PC-9 (cell line): ENCODE results near the gene SEPHS2. TPM values are rescaled to one million over a fixed set of nuclear protein-coding genes. Genes with fewer than 3 reads are reported as not detected.

Source experiments
- BruUV-seq: library from RNA; stranded (reverse); fragments of 400-500 nt; replicated peaks from 2 replicates; lab custom pipeline; 2021; lab: Mats Ljungman, UMichigan
- CTCF ChIA-PET: fragments of 300-600 bp; sonication (Branson Sonifier 250); formaldehyde crosslinking; loops from one replicate; lab custom pipeline; 2022; ENCODE audit warnings: antibody characterized with exemption; lab: Charles Lee
- POLR2A ChIA-PET: fragments of 300-600 bp; sonication (Branson Sonifier 250); formaldehyde crosslinking; loops from one replicate; lab custom pipeline; 2022; ENCODE audit warnings: antibody characterized with exemption; ENCODE audit not compliant: unreplicated experiment; lab: Charles Lee
- DNase-seq, 2 experiments: peaks; one replicate each; pipeline versions ENCODE4 v3.0.0 to v3.0.0-alpha.2; 2015 to 2022; ENCODE audit warnings: mixed read lengths in 1 of 2
- H2AFZ ChIP-seq: fragments of 200-600 bp; sonication (generic); 2 replicates; pipeline ENCODE4 v1.8.1; 2017; ENCODE audit warnings: antibody characterized with exemption
- H3F3A ChIP-seq: fragments of 200-600 bp; sonication (generic); 2 replicates; pipeline ENCODE4 v1.8.1; 2017; ENCODE audit warnings: antibody characterized with exemption, mild to moderate bottlenecking, low read depth; ENCODE audit not compliant: insufficient read depth
- H3K27ac ChIP-seq: fragments of 200-600 bp; sonication (generic); 2 replicates; pipeline ENCODE4 v1.6.1; 2016; ENCODE audit warnings: mixed run types
- H3K27me3 ChIP-seq: fragments of 200-600 bp; sonication (generic); 2 replicates; pipeline ENCODE4 v1.6.1; 2016; ENCODE audit warnings: low read depth, mixed run types; ENCODE audit not compliant: insufficient read depth
- H3K36me3 ChIP-seq: fragments of 200-600 bp; sonication (generic); 2 replicates; pipeline ENCODE4 v1.6.1; 2016; ENCODE audit warnings: low read depth, mixed run types
- H3K4me1 ChIP-seq: fragments of 200-600 bp; sonication (generic); replicated peaks from 2 replicates; pipeline ENCODE4 v1.6.1; 2016; ENCODE audit warnings: mixed run types; ENCODE audit not compliant: insufficient read depth
- H3K4me2 ChIP-seq: fragments of 200-600 bp; sonication (generic); 2 replicates; pipeline ENCODE4 v1.6.1; 2017; ENCODE audit warnings: mixed run types
- H3K4me3 ChIP-seq: fragments of 200-600 bp; sonication (generic); 2 replicates; pipeline ENCODE4 v1.6.1; 2016; ENCODE audit warnings: mixed run types
- H3K79me2 ChIP-seq: fragments of 200-600 bp; sonication (generic); 2 replicates; pipeline ENCODE4 v1.6.1; 2017; ENCODE audit warnings: low read depth, mixed run types
- H3K9me2 ChIP-seq: fragments of 200-600 bp; sonication (generic); 2 replicates; pipeline ENCODE4 v1.8.1; 2017; ENCODE audit warnings: mild to moderate bottlenecking; ENCODE audit not compliant: insufficient read depth
- H3K9me3 ChIP-seq: fragments of 200-600 bp; sonication (generic); 2 replicates; pipeline ENCODE4 v1.8.1; 2016; ENCODE audit warnings: low read depth; ENCODE audit not compliant: insufficient read depth
- H4K20me1 ChIP-seq: fragments of 200-600 bp; sonication (generic); 2 replicates; pipeline ENCODE4 v1.8.1; 2017; ENCODE audit not compliant: insufficient read depth
- EZH2 ChIP-seq: fragments of 200-600 bp; sonication (generic); IDR thresholded peaks from 2 replicates; pipeline ENCODE4 v1.8.0; 2017; ENCODE audit warnings: antibody characterized with exemption, low read depth
- intact Hi-C: fragments of 100-400 bp; cut with micrococcal nuclease; formaldehyde crosslinking; loops from one replicate; pipeline ENCODE4 v1.10.0; 2022; ENCODE audit not compliant: unreplicated experiment
- total RNA-seq: library from RNA; stranded (reverse); gene quantifications from 2 replicates; pipeline ENCODE4 v1.2.3, GENCODE V29; 2021
- TF ChIP-seq, protein P1 (sequence below): fragments of 200-600 bp; sonication (generic); conservative IDR thresholded peaks from 2 replicates; pipeline ENCODE4 v1.6.1; 2017; ENCODE audit warnings: mixed run types, antibody characterized with exemption, mild to moderate bottlenecking, moderate library complexity

SEPHS2 gene
- total RNA-seq, 1 experiment from 2014 or later = 67.2 TPM

DNA sequence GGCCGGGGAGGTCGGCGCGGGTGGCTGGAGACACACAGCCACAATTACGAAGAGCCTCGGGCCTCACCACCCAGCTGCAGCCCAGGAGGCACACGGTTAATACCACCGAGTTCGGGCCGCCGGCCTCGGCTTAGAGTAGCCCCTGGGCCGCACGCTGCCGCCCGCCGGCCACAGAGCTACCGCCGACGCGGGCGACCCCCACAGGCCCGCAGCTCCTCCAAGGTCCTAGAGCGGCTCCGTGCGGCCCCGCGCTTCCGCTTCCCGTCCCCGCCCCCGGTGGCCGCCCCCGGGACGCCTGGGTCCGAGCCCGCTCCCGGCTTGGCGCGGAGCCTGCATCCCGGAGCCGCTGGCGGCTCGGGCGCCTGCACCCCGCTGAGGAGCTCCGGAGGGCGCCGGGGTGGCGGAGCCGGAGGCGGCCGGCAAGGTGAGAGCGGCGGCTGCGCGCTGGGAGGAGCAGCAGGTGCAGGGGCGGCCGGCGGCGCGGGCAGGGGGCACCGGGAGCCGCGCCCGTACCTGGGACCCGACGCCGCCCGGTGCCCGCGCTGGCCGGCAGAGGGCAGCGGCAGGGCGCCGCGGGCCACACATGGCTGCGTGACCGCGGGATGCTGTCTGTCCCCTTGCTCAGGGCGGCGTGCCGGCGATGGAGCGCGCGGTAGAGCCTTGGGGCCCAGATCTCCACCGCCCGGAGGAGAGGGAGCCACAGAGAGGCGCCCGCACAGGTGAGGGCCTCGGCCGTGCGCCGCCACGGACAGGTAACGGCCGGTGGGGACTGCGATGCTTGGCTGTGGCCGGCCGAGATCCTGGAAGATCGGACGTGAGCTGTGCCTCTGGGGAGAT lies 50.3 kb downstream of the SEPHS2 start, which contains the start of gene ZNF48:
TSS of gene ZNF48 (plus strand) at position 266 of the 837 bp plus-strand sequence. CDS start at position 641, 375 bp downstream.
- H2AFZ ChIP-seq = peak within 1 kb of the TSS; percentile 87
- no TSS peak for BruUV-seq
- no peaks in the 10 kb centered on the region for H3K36me3 ChIP-seq
- H3K4me3 ChIP-seq = peak within 1 kb of the TSS; percentile 98
- H3K27me3 ChIP-seq = no peaks in the 10 kb centered on the region
- peaks cover 49% of the 10 kb centered on the region for H3F3A ChIP-seq
- peak; percentile 72 to 93 for DNase-seq
- no peak for TF ChIP-seq EZH2
- TF ChIP-seq, protein P1, sequence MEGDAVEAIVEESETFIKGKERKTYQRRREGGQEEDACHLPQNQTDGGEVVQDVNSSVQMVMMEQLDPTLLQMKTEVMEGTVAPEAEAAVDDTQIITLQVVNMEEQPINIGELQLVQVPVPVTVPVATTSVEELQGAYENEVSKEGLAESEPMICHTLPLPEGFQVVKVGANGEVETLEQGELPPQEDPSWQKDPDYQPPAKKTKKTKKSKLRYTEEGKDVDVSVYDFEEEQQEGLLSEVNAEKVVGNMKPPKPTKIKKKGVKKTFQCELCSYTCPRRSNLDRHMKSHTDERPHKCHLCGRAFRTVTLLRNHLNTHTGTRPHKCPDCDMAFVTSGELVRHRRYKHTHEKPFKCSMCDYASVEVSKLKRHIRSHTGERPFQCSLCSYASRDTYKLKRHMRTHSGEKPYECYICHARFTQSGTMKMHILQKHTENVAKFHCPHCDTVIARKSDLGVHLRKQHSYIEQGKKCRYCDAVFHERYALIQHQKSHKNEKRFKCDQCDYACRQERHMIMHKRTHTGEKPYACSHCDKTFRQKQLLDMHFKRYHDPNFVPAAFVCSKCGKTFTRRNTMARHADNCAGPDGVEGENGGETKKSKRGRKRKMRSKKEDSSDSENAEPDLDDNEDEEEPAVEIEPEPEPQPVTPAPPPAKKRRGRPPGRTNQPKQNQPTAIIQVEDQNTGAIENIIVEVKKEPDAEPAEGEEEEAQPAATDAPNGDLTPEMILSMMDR = no peak; the same call in 1 of the 2 replicates
- H3K4me2 ChIP-seq = peak within 1 kb of the TSS; percentile 98
- H3K27ac ChIP-seq = peak within 1 kb of the TSS; percentile 68
- peaks cover 26% of the 10 kb centered on the region for H3K79me2 ChIP-seq
- POLR2A ChIA-PET = interaction anchor here (0.5 to 1.6 kb wide), 9 partner anchors 8 to 360 kb away, joined by 3 to 17 read pairs (median 4); partner anchors contain the start of genes TBX6 and ZNF771
- intact Hi-C loops = loop anchor here (1.0 kb wide), 2 partner anchors 17 to 40 kb away; partner anchors contain the start of gene CD2BP2
- H3K9me2 ChIP-seq = no peaks in the 10 kb centered on the region
- H4K20me1 ChIP-seq = no peaks in the 10 kb centered on the region
- CTCF ChIA-PET = interaction anchor here (0.5 to 1.3 kb wide), 7 partner anchors 14 to 264 kb away, joined by 3 to 5 read pairs (median 4); partner anchors contain the start of genes DCTPP1 and TBC1D10B
- H3K9me3 ChIP-seq = no peaks in the 10 kb centered on the region
- peaks cover 19% of the 10 kb centered on the region for H3K4me1 ChIP-seq

DNA sequence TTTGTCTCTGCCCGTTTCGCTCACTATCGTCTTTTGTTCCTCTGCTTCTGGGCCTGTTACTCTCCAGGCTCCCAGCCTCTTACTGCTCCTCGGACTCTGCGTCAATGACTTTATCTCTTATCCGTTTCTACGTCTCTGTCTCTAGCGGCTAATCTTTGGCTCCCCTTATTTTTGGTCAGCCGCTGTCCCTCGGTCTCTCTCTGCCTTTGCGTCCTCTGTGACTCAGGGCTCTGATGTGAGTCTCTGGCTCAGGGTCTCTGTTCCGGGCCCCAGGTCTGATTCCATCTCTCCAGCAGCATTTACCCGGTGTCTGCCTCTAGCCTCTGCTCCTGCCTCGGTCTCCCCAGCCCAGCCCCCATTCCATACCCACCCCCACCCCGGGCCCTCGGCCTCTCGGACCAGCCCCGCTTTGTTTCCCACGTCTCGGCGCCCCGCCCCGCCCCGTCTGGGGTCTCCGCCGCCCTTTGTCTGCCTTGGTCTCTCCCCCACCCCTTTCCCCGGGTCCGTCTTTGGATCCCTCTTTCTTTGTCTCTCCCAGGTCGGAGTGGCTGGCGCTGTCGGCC lies 51.0 kb downstream of the SEPHS2 start:
- Histone ChIP-seq H3K27ac (peak overlapping the region; percentile 34; the same call in 1 of the 2 replicates), H3K4me2 (peak overlapping the region; percentile 98), H2AFZ (peak overlapping the region; percentile 87), H3K9me3 (no peaks in the 10 kb centered on the region), H3K4me3 (peak overlapping the region; percentile 98), H4K20me1 (no peaks in the 10 kb centered on the region), H3F3A (peaks cover 42% of the 10 kb centered on the region), H3K9me2 (no peaks in the 10 kb centered on the region), H3K36me3 (no peaks in the 10 kb centered on the region), H3K79me2 (peaks cover 26% of the 10 kb centered on the region), H3K4me1 (peaks cover 19% of the 10 kb centered on the region), H3K27me3 (no peaks in the 10 kb centered on the region)
- TF ChIP-seq, protein P1 = no peak
- TF ChIP-seq EZH2 = no peak
- intact Hi-C loops = loop anchor here (1.0 kb wide), 2 partner anchors 16 to 39 kb away; partner anchors contain the start of gene CD2BP2
- ChIA-PET CTCF (interaction anchor here (0.6 to 1.3 kb wide), 4 partner anchors 15 to 204 kb away, joined by 3 to 5 read pairs (median 4); partner anchors contain the start of genes DCTPP1 and TBC1D10B), POLR2A (interaction anchor here (0.5 to 1.6 kb wide), 7 partner anchors 8 to 361 kb away, joined by 3 to 17 read pairs (median 4); no protein-coding TSS in a partner anchor)
- DNase-seq = no peak
- no TSS peak for BruUV-seq

Other genes starting within 250 kb of the SEPHS2 start
- gene SULT1A3, start 246.6 kb downstream of the SEPHS2 start, total RNA-seq = 95.2 and 103 TPM in 2 replicates
- gene NPIPB13, start 197.4 kb downstream of the SEPHS2 start, total RNA-seq = 24.6 and 30.6 TPM in 2 replicates
- 84.6 TPM in 2 replicates for gene CD2BP2, start 90.6 kb downstream of the SEPHS2 start, total RNA-seq
- 85.0 and 90.8 TPM in 2 replicates for gene TBC1D10B, start 75.4 kb downstream of the SEPHS2 start, total RNA-seq
- 1.4 and 2.6 TPM in 2 replicates for gene MYL11, start 71.1 kb downstream of the SEPHS2 start, total RNA-seq
- 6.7 and 7.6 TPM in 2 replicates for gene SEPTIN1, start 63.3 kb downstream of the SEPHS2 start, total RNA-seq
- 20.1 and 25.9 TPM in 2 replicates for gene ZNF48, start 50.5 kb downstream of the SEPHS2 start, total RNA-seq
- gene ZNF771, start 38.3 kb downstream of the SEPHS2 start, total RNA-seq = 19.0 and 21.9 TPM in 2 replicates
- gene DCTPP1, start 15.8 kb downstream of the SEPHS2 start, total RNA-seq = 80.4 and 109 TPM in 2 replicates
- gene ITGAL, start 26.9 kb upstream of the SEPHS2 start, total RNA-seq = 0.50 TPM in 1 of 2 replicates, not detected in the other
- gene ZNF768, start 80.7 kb upstream of the SEPHS2 start, total RNA-seq = 64.2 and 68.4 TPM in 2 replicates
- 14.5 and 17.9 TPM in 2 replicates for gene ZNF747, start 89.0 kb upstream of the SEPHS2 start, total RNA-seq
- 12.3 and 12.4 TPM in 2 replicates for gene ZNF764, start 112.5 kb upstream of the SEPHS2 start, total RNA-seq
- 13.1 and 25.7 TPM in 2 replicates for gene ZNF688, start 125.8 kb upstream of the SEPHS2 start, total RNA-seq
- gene ZNF785, start 139.8 kb upstream of the SEPHS2 start, total RNA-seq = 30.9 and 39.8 TPM in 2 replicates
- 9.1 and 10.1 TPM in 2 replicates for gene ZNF689, start 164.5 kb upstream of the SEPHS2 start, total RNA-seq
- 67.3 and 85.3 TPM in 2 replicates for gene PRR14, start 205.1 kb upstream of the SEPHS2 start, total RNA-seq
- 87.5 and 128 TPM in 2 replicates for gene FBRS, start 212.6 kb upstream of the SEPHS2 start, total RNA-seq